B cell (primary cell): ENCODE results near the gene SS18L1.

Experiments
- CTCF ChIP-seq: fragments of 200-600 bp; IDR thresholded peaks from one replicate; pipeline ENCODE4 v1.8.0; 2022; ENCODE audit warnings: antibody characterized with exemption, mild to moderate bottlenecking
- EZH2 ChIP-seq: IDR thresholded peaks from 2 replicates; pipeline ENCODE4 v1.6.1; 2012; ENCODE audit warnings: borderline replicate concordance, low read depth, mild to moderate bottlenecking, moderate library complexity, low read length; ENCODE audit not compliant: insufficient read depth, poor library complexity, severe bottlenecking

GRCh38 chr20:62230696-62231095 lies 87.1 kb downstream of the SS18L1 start:
- TF ChIP-seq CTCF (no peak), EZH2 (no peak)
